GM21360 (cell line): ENCODE results near the gene PAEP.
"Not testable (repeated sequence)": the region's sequence is repeated elsewhere in the genome, so short reads cannot be mapped to it uniquely, and the experiment has no call there.

Experiments used
- ATAC-seq: cut with Tn5 transposase; IDR thresholded peaks from one replicate; pipeline ENCODE4 v1.9.1; 2021; ENCODE audit warnings: mild to moderate bottlenecking, moderate library complexity; ENCODE audit not compliant: unreplicated experiment

Gene PAEP

GRCh38 chr9:135549478-135550343 is 11.8 kb upstream of the PAEP start:
- not testable (repeated sequence) for ATAC-seq

- ATAC-seq: no peak
These were observed 11.1 kb upstream of the PAEP start for GRCh38 chr9:135550344-135550918.

- ATAC-seq: no peak
These were observed 10.5 kb upstream of the PAEP start for GRCh38 chr9:135551031-135551430.

GRCh38 chr9:135551456-135551855 is 10.1 kb upstream of the PAEP start:
- no peak for ATAC-seq

GRCh38 chr9:135552021-135552697 is 9.4 kb upstream of the PAEP start:
- ATAC-seq: no peak

GRCh38 chr9:135552698-135553171 is 8.8 kb upstream of the PAEP start:
- no peak for ATAC-seq

GRCh38 chr9:135554718-135555117 is 6.8 kb upstream of the PAEP start:
- ATAC-seq: no peak

GRCh38 chr9:135555203-135555602 is 6.4 kb upstream of the PAEP start:
- no peak for ATAC-seq

- no peak for ATAC-seq
These were observed 5.6 kb upstream of the PAEP start for GRCh38 chr9:135555910-135556309.

- ATAC-seq: no peak
These were observed 1.9 kb upstream of the PAEP start for GRCh38 chr9:135559606-135560005.

GRCh38 chr9:135562235-135562745 is 734 bp downstream of the PAEP start:
- no peak for ATAC-seq

- no peak for ATAC-seq
These were observed 1.5 kb downstream of the PAEP start for GRCh38 chr9:135563039-135563476.

GRCh38 chr9:135563858-135564257 is 2.3 kb downstream of the PAEP start:
- no peak for ATAC-seq

GRCh38 chr9:135565141-135565628 is 3.6 kb downstream of the PAEP start:
- no peak for ATAC-seq

- ATAC-seq: no peak
These were observed 4.1 kb downstream of the PAEP start for GRCh38 chr9:135565636-135566035.

- ATAC-seq: no peak
These were observed 5.0 kb downstream of the PAEP start for GRCh38 chr9:135566552-135566951.

GRCh38 chr9:135567311-135567710 is 5.8 kb downstream of the PAEP start:
- ATAC-seq: no peak

- ATAC-seq: no peak
These were observed 6.5 kb downstream of the PAEP start for GRCh38 chr9:135568026-135568425.

GRCh38 chr9:135570456-135570855 is 8.9 kb downstream of the PAEP start:
- no peak for ATAC-seq

- ATAC-seq: no peak
These were observed 10.7 kb downstream of the PAEP start for GRCh38 chr9:135572233-135572632.

GRCh38 chr9:135573124-135573523 is 11.6 kb downstream of the PAEP start:
- no peak for ATAC-seq
